Fibroblast of mammary gland (primary cell): Measurements from ENCODE around the gene RGL3.

Experiments
- DNase-seq: peaks from one replicate; pipeline ENCODE4 v3.0.0-alpha.2; 2010; ENCODE audit warnings: low read depth
- H3K4me3 ChIP-seq: 2 replicates; pipeline ENCODE4 v1.5.1; 2011; ENCODE audit warnings: low read depth, mild to moderate bottlenecking, low read length, moderate library complexity; ENCODE audit not compliant: control insufficient read depth
- TF ChIP-seq, protein P1 (sequence below): conservative IDR thresholded peaks from 2 replicates; pipeline ENCODE4 v1.5.1; 2011; ENCODE audit warnings: low read depth, low read length, inconsistent platforms; ENCODE audit not compliant: control insufficient read depth, insufficient read depth

Gene RGL3

GRCh38 chr19:11367528-11367927, 51.6 kb downstream of the RGL3 start:
- H3K4me3 ChIP-seq: no peak overlapping the region
- no peak for DNase-seq
- TF ChIP-seq, protein P1, sequence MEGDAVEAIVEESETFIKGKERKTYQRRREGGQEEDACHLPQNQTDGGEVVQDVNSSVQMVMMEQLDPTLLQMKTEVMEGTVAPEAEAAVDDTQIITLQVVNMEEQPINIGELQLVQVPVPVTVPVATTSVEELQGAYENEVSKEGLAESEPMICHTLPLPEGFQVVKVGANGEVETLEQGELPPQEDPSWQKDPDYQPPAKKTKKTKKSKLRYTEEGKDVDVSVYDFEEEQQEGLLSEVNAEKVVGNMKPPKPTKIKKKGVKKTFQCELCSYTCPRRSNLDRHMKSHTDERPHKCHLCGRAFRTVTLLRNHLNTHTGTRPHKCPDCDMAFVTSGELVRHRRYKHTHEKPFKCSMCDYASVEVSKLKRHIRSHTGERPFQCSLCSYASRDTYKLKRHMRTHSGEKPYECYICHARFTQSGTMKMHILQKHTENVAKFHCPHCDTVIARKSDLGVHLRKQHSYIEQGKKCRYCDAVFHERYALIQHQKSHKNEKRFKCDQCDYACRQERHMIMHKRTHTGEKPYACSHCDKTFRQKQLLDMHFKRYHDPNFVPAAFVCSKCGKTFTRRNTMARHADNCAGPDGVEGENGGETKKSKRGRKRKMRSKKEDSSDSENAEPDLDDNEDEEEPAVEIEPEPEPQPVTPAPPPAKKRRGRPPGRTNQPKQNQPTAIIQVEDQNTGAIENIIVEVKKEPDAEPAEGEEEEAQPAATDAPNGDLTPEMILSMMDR: no peak

GRCh38 chr19:11365557-11366117, 53.5 kb downstream of the RGL3 start:
- no peak overlapping the region for H3K4me3 ChIP-seq
- DNase-seq: no peak
- TF ChIP-seq, protein P1: no peak

GRCh38 chr19:11364935-11365334, 54.2 kb downstream of the RGL3 start:
- TF ChIP-seq, protein P1: no peak
- no peak for DNase-seq
- H3K4me3 ChIP-seq: no peak overlapping the region

GRCh38 chr19:11364296-11364904, 54.7 kb downstream of the RGL3 start:
- DNase-seq: no peak
- TF ChIP-seq, protein P1: no peak
- no peak overlapping the region for H3K4me3 ChIP-seq

DNA sequence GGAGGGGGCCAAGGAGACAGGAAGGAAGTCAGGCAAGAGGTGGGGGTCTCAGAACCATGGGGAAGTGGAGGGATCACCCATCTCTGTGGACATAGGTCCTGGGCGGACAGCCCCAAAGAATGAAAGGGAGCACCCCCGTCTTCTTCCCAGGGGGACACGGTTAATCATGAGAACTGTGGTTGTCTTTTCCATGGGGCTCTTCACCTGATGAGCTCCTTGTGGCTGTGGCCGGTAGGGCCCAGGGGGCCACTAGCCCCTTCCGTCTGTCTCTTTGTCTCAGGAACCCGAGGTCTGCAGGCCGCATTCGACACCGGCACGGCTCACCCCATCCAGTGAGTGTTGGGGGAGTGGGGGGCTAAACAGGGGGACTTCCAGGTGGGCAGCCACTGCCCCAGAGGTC, 55.2 kb downstream of the RGL3 start:
- TF ChIP-seq, protein P1: no peak
- DNase-seq: no peak
- H3K4me3 ChIP-seq: no peak overlapping the region

- TF ChIP-seq, protein P1: no peak
- no peak for DNase-seq
- no peak overlapping the region for H3K4me3 ChIP-seq
Measured at GRCh38 chr19:11361771-11362731, 57.1 kb downstream of the RGL3 start.
